ENCODE results near the gene PRDM16. TPM values are rescaled to one million over a fixed set of nuclear protein-coding genes. Genes with fewer than 3 reads are reported as not detected.

The PRDM16 gene
- total RNA-seq, 2 experiments from 2014 or later: not detected

DNA sequence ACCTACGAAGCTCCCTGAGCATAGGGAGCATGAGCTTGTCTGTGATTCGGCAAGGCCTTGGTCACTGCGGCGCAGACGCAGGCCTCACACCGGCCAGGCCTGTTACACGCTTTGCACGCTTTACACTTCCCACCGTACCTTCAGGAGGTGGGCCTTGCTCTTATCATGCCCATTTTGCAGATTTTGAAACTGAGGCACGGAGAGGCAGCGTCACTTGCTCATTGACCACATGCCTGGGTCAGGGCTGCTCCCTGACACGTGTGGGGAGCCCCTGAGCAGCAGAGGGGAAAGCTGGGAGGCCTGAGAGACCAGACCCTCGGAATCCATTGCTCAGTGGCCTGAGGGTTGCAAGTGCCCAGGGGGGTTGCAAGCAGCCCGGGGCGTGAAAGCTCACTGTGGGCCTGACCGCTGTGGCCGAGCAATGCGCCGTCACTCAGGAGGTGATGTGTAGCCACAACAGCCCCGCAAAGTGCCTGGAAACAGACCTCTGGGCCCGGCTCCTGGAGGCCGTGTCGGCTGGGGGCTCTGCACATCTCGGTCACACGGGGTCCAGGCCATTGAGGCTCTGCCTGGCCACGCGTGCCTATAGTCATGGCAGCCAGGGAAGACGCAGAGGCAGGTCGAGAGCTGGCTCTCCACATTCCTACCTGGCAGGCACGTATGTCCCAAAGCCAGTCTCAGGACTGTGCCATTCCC, 392.4 kb downstream of the PRDM16 start:
- no peak overlapping the region for H2AFZ ChIP-seq (ENCODE audit: low read length)
- no peaks in the 10 kb centered on the region for H3K9me2 ChIP-seq (ENCODE audit: insufficient read depth, low read length)
- CTCF ChIA-PET (ENCODE audit: unreplicated experiment): no interaction called here
- POLR2A ChIA-PET: no interaction called here
- TF ChIP-seq CTCF (conservative IDR thresholded peaks at IDR 0.05; ENCODE audit: low read length) (no peak), EZH2phosphoT487 (IDR thresholded peaks at IDR 0.05; ENCODE audit: borderline replicate concordance, low read depth, low read length) (no peak)
- intact Hi-C loops (cut with micrococcal nuclease; ENCODE audit: unreplicated experiment): no loop called here
- no peak overlapping the region for H3K4me2 ChIP-seq (ENCODE audit: low read length)
- no peaks in the 10 kb centered on the region for H3K36me3 ChIP-seq (ENCODE audit: insufficient read depth, low read length)
- H3K9me3 ChIP-seq (ENCODE audit: low read length): no peaks in the 10 kb centered on the region
- H3K27ac ChIP-seq (ENCODE audit: low read depth, low read length, poor library complexity, severe bottlenecking): no peak overlapping the region
- no peaks in the 10 kb centered on the region for H3K4me1 ChIP-seq (ENCODE audit: insufficient read depth, low read length, poor library complexity, severe bottlenecking)
- H3K79me2 ChIP-seq (ENCODE audit: insufficient read depth, low read depth, low read length): no peaks in the 10 kb centered on the region
- no peaks in the 10 kb centered on the region for H4K20me1 ChIP-seq (ENCODE audit: insufficient read depth, low read length)
- H3K4me3 ChIP-seq (ENCODE audit: low read depth, low read length, poor library complexity, severe bottlenecking): no peak overlapping the region
- DNase-seq (ENCODE audit: low spot score): no peak
- no TSS peak for BruUV-seq (replicated peaks)

DNA sequence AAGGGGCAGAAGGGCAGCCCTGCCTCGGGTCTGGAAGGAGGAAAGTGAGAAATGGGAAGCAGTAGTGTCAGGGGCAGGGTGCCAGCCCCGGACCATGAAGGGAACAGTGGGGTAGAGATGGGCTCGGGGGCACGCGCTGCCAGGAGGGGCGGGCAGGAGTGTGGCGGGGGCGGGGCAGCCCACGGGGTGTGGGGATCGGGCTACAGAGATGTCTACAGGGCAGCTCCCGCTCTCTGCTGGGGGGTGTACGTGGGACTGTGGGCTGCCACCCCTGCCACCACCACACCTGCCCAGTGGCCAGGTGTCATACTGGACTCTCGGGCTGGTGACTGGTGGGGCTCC, 392.9 kb downstream of the PRDM16 start:
- DNase-seq (ENCODE audit: low spot score): no peak
- Histone ChIP-seq H3K9me3 (ENCODE audit: low read length) (no peaks in the 10 kb centered on the region), H3K27ac (ENCODE audit: low read depth, low read length, poor library complexity, severe bottlenecking) (no peak overlapping the region), H3K4me1 (ENCODE audit: insufficient read depth, low read length, poor library complexity, severe bottlenecking) (no peaks in the 10 kb centered on the region), H3K9me2 (ENCODE audit: insufficient read depth, low read length) (no peaks in the 10 kb centered on the region), H3K79me2 (ENCODE audit: insufficient read depth, low read depth, low read length) (no peaks in the 10 kb centered on the region), H3K36me3 (ENCODE audit: insufficient read depth, low read length) (no peaks in the 10 kb centered on the region), H2AFZ (ENCODE audit: low read length) (no peak overlapping the region), H4K20me1 (ENCODE audit: insufficient read depth, low read length) (no peaks in the 10 kb centered on the region), H3K4me2 (ENCODE audit: low read length) (no peak overlapping the region), H3K4me3 (ENCODE audit: low read depth, low read length, poor library complexity, severe bottlenecking) (no peak overlapping the region)
- no TSS peak for BruUV-seq (replicated peaks)
- ChIA-PET CTCF (ENCODE audit: unreplicated experiment) (interaction anchor here (0.5 kb wide), 1 partner anchor 983 kb away, joined by 3 read pairs; no protein-coding TSS in a partner anchor), POLR2A (no interaction called here)
- intact Hi-C loops (cut with micrococcal nuclease; ENCODE audit: unreplicated experiment): no loop called here
- no peak for TF ChIP-seq EZH2phosphoT487 (IDR thresholded peaks at IDR 0.05; ENCODE audit: borderline replicate concordance, low read depth, low read length)
- TF ChIP-seq CTCF (conservative IDR thresholded peaks at IDR 0.05; ENCODE audit: low read length): no peak

DNA sequence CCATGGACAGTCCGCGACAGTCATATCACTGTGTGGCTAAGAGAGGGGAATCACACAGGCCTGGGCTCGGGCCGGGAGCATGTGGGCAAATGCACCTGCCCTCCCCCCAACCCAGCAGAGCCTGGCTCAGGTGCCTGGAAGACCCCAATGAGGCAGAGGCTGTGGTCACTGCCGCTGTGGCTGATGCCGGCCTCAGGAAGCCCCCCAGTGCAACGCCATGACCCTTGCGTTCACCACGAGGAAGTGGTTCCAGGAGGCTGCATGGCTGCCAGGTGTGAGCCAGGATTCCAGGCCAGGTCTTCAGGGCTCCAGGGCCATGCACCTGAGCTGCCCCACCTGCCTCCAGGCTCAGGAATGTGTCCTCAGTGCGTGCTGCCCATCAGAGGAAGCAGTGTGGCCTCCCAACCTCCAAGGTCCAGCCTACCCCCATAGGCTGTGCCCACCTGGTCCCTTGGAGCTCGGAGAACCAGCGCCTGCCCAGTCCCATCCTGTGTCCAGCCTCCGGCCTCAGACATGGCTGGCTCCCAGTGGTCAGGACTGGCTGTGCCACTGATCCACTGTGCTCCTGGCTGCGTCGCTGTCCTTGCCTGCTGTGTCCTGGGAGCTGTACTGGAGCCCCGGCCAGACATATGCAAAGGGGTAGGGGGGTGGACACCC, 393.5 kb downstream of the PRDM16 start:
- no peak overlapping the region for H3K4me3 ChIP-seq (ENCODE audit: low read depth, low read length, poor library complexity, severe bottlenecking)
- no peak for DNase-seq (ENCODE audit: low spot score)
- H2AFZ ChIP-seq (ENCODE audit: low read length): no peak overlapping the region
- no peak for TF ChIP-seq EZH2phosphoT487 (IDR thresholded peaks at IDR 0.05; ENCODE audit: borderline replicate concordance, low read depth, low read length)
- TF ChIP-seq CTCF (conservative IDR thresholded peaks at IDR 0.05; ENCODE audit: low read length): no peak
- no peaks in the 10 kb centered on the region for H3K4me1 ChIP-seq (ENCODE audit: insufficient read depth, low read length, poor library complexity, severe bottlenecking)
- no peaks in the 10 kb centered on the region for H3K36me3 ChIP-seq (ENCODE audit: insufficient read depth, low read length)
- ChIA-PET POLR2A (no interaction called here), CTCF (ENCODE audit: unreplicated experiment) (interaction anchor here (0.5 kb wide), 1 partner anchor 984 kb away, joined by 3 read pairs; no protein-coding TSS in a partner anchor)
- H3K79me2 ChIP-seq (ENCODE audit: insufficient read depth, low read depth, low read length): no peaks in the 10 kb centered on the region
- BruUV-seq (replicated peaks): no TSS peak
- intact Hi-C loops (cut with micrococcal nuclease; ENCODE audit: unreplicated experiment): no loop called here
- no peaks in the 10 kb centered on the region for H4K20me1 ChIP-seq (ENCODE audit: insufficient read depth, low read length)
- no peaks in the 10 kb centered on the region for H3K9me2 ChIP-seq (ENCODE audit: insufficient read depth, low read length)
- H3K9me3 ChIP-seq (ENCODE audit: low read length): no peaks in the 10 kb centered on the region
- H3K4me2 ChIP-seq (ENCODE audit: low read length): no peak overlapping the region
- H3K27ac ChIP-seq (ENCODE audit: low read depth, low read length, poor library complexity, severe bottlenecking): no peak overlapping the region
